Mucosa of descending colon (tissue), 3 donors: ENCODE measurements around the gene OR1L6. TPM values are rescaled to one million over a fixed set of nuclear protein-coding genes. Genes with fewer than 3 reads are reported as not detected.

ENCODE experiments used
- ATAC-seq: fragments of 200-7000 bp; cut with Tn5 transposase; one replicate; pipeline ENCODE4 v1.9.1; 2020; ENCODE audit warnings: mild to moderate bottlenecking, moderate library complexity
- DNase-seq, 3 donors: peaks; one replicate each; pipeline ENCODE4 v3.0.0-alpha.2; 2020
- H3K36me3 ChIP-seq: fragments of 200-600 bp; one replicate; pipeline ENCODE4 v1.8.0; 2021; ENCODE audit warnings: low read depth, mild to moderate bottlenecking
- H3K4me1 ChIP-seq: fragments of 200-600 bp; one replicate; pipeline ENCODE4 v1.8.0; 2021; ENCODE audit warnings: low read depth, mild to moderate bottlenecking
- H3K4me3 ChIP-seq: fragments of 200-600 bp; one replicate; pipeline ENCODE4 v1.8.0; 2021; ENCODE audit warnings: mild to moderate bottlenecking
- H3K9me3 ChIP-seq: fragments of 200-600 bp; one replicate; pipeline ENCODE4 v1.8.0; 2021; ENCODE audit warnings: mild to moderate bottlenecking
- intact Hi-C, 2 donors: fragments of 100-400 bp; cut with DNase I in 1 of 2; cut with micrococcal nuclease in 1 of 2; formaldehyde crosslinking; loops; one replicate each; pipeline versions ENCODE4 v1.11.0 to v1.11.1; 2022; cut with DNase I, micrococcal nuclease
- long read RNA-seq, 2 donors: library from polyadenylated mRNA; unstranded; transcript quantifications; one replicate each; pipeline ENCODE4 v2.0.0, GENCODE V29; 2019 to 2021
- total RNA-seq, 3 donors: library from RNA; stranded (reverse); fragmentation: NEBNext Ultra II Directional in 2 of 3; extraction: Animal tissue kit (Norgen Biotek cat#: 25700) in 2 of 3; gene quantifications; one replicate each; pipeline versions ENCODE4 v1.2.1 to v1.2.4, GENCODE V29; 2021 to 2023
- TF ChIP-seq, protein P1 (sequence below): fragments of 200-600 bp; IDR thresholded peaks from one replicate; pipeline ENCODE4 v1.8.0; 2022; ENCODE audit warnings: antibody characterized with exemption, mild to moderate bottlenecking
- donor health status: DM: no; HTN: no; CAD: no; lungs with moderate emphysema.
- donor health status: DM: no; HTN: no; CAD: no.
- donor health status: DM: no; HTN: yes; CAD: no.

Gene OR1L6, protein sequence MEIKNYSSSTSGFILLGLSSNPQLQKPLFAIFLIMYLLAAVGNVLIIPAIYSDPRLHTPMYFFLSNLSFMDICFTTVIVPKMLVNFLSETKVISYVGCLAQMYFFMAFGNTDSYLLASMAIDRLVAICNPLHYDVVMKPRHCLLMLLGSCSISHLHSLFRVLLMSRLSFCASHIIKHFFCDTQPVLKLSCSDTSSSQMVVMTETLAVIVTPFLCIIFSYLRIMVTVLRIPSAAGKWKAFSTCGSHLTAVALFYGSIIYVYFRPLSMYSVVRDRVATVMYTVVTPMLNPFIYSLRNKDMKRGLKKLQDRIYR
- not detected for total RNA-seq
- long read RNA-seq, donor 1, result 0 reads
- long read RNA-seq, donor 2, result 0 reads

- no peaks in the 10 kb centered on the region for H3K4me1 ChIP-seq
- intact Hi-C loops, result no loop called here
- ATAC-seq (no peak), DNase-seq (no peak)
- TF ChIP-seq, protein P1, sequence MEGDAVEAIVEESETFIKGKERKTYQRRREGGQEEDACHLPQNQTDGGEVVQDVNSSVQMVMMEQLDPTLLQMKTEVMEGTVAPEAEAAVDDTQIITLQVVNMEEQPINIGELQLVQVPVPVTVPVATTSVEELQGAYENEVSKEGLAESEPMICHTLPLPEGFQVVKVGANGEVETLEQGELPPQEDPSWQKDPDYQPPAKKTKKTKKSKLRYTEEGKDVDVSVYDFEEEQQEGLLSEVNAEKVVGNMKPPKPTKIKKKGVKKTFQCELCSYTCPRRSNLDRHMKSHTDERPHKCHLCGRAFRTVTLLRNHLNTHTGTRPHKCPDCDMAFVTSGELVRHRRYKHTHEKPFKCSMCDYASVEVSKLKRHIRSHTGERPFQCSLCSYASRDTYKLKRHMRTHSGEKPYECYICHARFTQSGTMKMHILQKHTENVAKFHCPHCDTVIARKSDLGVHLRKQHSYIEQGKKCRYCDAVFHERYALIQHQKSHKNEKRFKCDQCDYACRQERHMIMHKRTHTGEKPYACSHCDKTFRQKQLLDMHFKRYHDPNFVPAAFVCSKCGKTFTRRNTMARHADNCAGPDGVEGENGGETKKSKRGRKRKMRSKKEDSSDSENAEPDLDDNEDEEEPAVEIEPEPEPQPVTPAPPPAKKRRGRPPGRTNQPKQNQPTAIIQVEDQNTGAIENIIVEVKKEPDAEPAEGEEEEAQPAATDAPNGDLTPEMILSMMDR, result no peak
- peaks cover 2% of the 10 kb centered on the region for H3K9me3 ChIP-seq
- no peaks in the 10 kb centered on the region for H3K36me3 ChIP-seq
- no peak within 1 kb of the TSS for H3K4me3 ChIP-seq
These were observed at the start of gene OR1L6 for GRCh38 chr9:122742003-122742402. TSS of gene OR1L6 (plus strand) at chr9:122742303. CDS start at chr9:122749848, 7,545 bp downstream.

DNA sequence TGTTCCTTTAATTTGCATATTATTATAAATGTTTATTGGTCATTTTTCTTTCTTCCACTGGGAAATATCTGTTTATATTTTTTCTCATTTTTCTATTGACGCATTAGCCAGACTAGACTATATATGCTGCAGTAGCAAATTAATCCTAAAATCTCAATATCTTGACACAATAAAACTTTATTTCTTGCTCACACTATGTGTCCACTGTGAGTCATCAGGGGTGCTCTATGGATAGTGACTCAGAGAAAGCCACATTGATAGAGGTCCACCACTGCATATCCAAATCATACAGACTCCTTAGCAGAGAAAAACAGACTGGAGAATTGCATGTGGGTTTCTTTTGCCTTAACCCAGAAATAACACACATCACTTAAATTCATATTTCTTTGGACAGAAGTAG is 46.4 kb upstream of the OR1L6 start:
- TF ChIP-seq, protein P1, result no peak

GRCh38 chr9:122718038-122718437 is 24.1 kb upstream of the OR1L6 start:
- Histone ChIP-seq H3K4me3 (no peak overlapping the region), H3K9me3 (peaks cover 2% of the 10 kb centered on the region), H3K4me1 (no peaks in the 10 kb centered on the region), H3K36me3 (no peaks in the 10 kb centered on the region)
- intact Hi-C loops, result no loop called here
- ATAC-seq (no peak), DNase-seq (no peak)
- TF ChIP-seq, protein P1, result no peak

More for the DNA sequence above, 46.4 kb upstream of the OR1L6 start:
- Histone ChIP-seq H3K9me3 (no peaks in the 10 kb centered on the region), H3K4me3 (no peak overlapping the region), H3K36me3 (no peaks in the 10 kb centered on the region), H3K4me1 (no peaks in the 10 kb centered on the region)
- ATAC-seq, result no peak
- intact Hi-C loops, result no loop called here
- no peak for DNase-seq

GRCh38 chr9:122719218-122719617 is 22.9 kb upstream of the OR1L6 start:
- no peak overlapping the region for H3K4me3 ChIP-seq
- no peak for ATAC-seq
- no peaks in the 10 kb centered on the region for H3K36me3 ChIP-seq
- intact Hi-C loops, result no loop called here
- no peaks in the 10 kb centered on the region for H3K4me1 ChIP-seq
- DNase-seq, result no peak
- TF ChIP-seq, protein P1, result no peak
- peaks cover 11% of the 10 kb centered on the region for H3K9me3 ChIP-seq

DNA sequence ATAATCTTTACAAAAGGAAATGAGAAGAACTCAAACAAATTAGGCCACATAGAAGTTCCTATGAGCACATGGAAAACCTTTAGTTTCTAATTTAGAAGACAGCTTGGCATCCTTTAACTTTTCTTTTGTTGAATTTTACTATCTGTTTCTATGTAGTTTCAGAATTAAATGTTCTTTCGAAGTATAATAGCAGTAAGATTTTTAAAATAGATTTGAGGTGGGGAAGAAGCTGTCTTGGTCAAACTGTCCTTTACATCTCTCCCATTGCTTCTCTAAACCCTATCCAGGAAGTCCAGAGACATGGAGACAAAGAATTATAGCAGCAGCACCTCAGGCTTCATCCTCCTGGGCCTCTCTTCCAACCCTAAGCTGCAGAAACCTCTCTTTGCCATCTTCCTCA is 18.4 kb upstream of the OR1L6 start, which contains the start of gene OR1L4:
Gene OR1L4 (plus strand): TSS at position 301 of the 400 bp plus-strand sequence. CDS start 0 bp downstream, at position 301.
- Histone ChIP-seq H3K36me3 (no peaks in the 10 kb centered on the region), H3K9me3 (peaks cover 51% of the 10 kb centered on the region), H3K4me3 (no peak within 1 kb of the TSS), H3K4me1 (no peaks in the 10 kb centered on the region)
- DNase-seq (no peak), ATAC-seq (no peak)
- TF ChIP-seq, protein P1, result no peak
- intact Hi-C loops, result no loop called here
